ENCODE results near the gene PPIH. TPM values are rescaled to one million over a fixed set of nuclear protein-coding genes. Genes with fewer than 3 reads are reported as not detected.
"Not testable (repeated sequence)": the region's sequence is repeated elsewhere in the genome, so short reads cannot be mapped to it uniquely, and the experiment has no call there.

Gene PPIH
- total RNA-seq, 1 experiment from 2014 or later: 78.5 TPM

DNA sequence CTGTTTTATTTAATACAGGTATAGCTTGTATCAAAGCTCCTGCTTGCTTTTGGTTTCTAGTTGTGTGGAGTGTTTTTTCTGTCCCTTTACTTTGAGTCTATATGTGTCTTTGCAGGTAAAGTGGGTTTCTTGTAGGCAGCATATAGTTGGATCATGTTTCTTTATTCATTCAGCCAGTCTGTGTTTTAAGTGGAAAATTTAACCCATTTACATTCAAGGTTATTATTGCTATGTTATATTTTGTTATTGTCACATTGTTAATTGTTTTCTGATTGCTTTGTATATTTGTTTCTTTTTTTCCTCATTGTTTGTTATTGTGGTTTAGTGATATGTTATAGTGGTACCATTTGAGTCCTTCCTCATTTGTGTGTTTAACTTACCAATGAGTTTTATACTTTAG is 55.1 kb downstream of the PPIH start:
- ATAC-seq: no peak

DNA sequence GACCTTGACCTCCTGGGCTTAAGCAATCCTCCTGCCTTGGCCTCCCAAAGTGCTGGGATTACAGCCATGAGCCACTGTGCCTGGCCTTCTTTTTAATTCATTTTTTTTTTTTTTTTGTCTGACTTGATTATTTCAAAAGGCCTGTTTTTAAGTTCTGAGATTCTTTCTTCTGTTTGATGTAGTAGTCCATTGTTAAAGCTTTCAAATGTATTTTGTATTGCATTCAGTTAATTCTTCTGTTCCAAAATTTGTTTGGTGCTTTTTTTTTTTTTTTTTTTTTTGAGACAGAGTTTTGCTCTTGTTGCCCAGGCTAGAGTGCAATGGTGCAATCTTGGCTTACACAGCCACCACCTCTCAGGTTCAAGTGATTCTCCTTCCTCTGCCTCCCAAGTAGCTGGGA is 56.2 kb downstream of the PPIH start:
- H3K36me3 ChIP-seq (ENCODE audit: control insufficient read depth, insufficient read depth, low read length); in situ Hi-C loops (cut with HindIII; ENCODE audit: low pct_unique_long_range_greater_than_20kb, low sequenced_read_pairs); CTCF ChIA-PET; ATAC-seq; BruUV-seq (replicated peaks); POLR2A ChIA-PET; H3K4me1 ChIP-seq (ENCODE audit: control insufficient read depth, insufficient read depth, low read length); H3K9me3 ChIP-seq (ENCODE audit: control insufficient read depth, insufficient read depth, low read depth, low read length); intact Hi-C loops (cut with micrococcal nuclease; ENCODE audit: unreplicated experiment); H3K4me3 ChIP-seq (ENCODE audit: low read depth in 2 of 2, low read length in 2 of 2); DNase-seq (ENCODE audit: low read depth, low spot score); H3K27ac ChIP-seq (ENCODE audit: low read length); H3K27me3 ChIP-seq (ENCODE audit: control insufficient read depth, insufficient read depth, low read length): not testable (repeated sequence)

More for the DNA sequence above, 55.1 kb downstream of the PPIH start:
- H3K27ac ChIP-seq (ENCODE audit: low read length): no peak overlapping the region
- no TSS peak for BruUV-seq (replicated peaks)
- TF ChIP-seq SIN3A (IDR thresholded peaks at IDR 0.05; ENCODE audit: borderline replicate concordance, insufficient read depth, low read depth, low read length): no peak
- TF ChIP-seq, protein P1, sequence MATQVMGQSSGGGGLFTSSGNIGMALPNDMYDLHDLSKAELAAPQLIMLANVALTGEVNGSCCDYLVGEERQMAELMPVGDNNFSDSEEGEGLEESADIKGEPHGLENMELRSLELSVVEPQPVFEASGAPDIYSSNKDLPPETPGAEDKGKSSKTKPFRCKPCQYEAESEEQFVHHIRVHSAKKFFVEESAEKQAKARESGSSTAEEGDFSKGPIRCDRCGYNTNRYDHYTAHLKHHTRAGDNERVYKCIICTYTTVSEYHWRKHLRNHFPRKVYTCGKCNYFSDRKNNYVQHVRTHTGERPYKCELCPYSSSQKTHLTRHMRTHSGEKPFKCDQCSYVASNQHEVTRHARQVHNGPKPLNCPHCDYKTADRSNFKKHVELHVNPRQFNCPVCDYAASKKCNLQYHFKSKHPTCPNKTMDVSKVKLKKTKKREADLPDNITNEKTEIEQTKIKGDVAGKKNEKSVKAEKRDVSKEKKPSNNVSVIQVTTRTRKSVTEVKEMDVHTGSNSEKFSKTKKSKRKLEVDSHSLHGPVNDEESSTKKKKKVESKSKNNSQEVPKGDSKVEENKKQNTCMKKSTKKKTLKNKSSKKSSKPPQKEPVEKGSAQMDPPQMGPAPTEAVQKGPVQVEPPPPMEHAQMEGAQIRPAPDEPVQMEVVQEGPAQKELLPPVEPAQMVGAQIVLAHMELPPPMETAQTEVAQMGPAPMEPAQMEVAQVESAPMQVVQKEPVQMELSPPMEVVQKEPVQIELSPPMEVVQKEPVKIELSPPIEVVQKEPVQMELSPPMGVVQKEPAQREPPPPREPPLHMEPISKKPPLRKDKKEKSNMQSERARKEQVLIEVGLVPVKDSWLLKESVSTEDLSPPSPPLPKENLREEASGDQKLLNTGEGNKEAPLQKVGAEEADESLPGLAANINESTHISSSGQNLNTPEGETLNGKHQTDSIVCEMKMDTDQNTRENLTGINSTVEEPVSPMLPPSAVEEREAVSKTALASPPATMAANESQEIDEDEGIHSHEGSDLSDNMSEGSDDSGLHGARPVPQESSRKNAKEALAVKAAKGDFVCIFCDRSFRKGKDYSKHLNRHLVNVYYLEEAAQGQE (IDR thresholded peaks at IDR 0.05; ENCODE audit: insufficient read depth in 1 of 2, low read depth in 2 of 2, low read length in 1 of 2): no peak
- no peak for TF ChIP-seq TCF7L2 (IDR thresholded peaks at IDR 0.05; ENCODE audit: low read depth, low read length)
- no peak for TF ChIP-seq POLR2AphosphoS5 (IDR thresholded peaks at IDR 0.05; ENCODE audit: low read depth, low read length)
- TF ChIP-seq, protein P2, sequence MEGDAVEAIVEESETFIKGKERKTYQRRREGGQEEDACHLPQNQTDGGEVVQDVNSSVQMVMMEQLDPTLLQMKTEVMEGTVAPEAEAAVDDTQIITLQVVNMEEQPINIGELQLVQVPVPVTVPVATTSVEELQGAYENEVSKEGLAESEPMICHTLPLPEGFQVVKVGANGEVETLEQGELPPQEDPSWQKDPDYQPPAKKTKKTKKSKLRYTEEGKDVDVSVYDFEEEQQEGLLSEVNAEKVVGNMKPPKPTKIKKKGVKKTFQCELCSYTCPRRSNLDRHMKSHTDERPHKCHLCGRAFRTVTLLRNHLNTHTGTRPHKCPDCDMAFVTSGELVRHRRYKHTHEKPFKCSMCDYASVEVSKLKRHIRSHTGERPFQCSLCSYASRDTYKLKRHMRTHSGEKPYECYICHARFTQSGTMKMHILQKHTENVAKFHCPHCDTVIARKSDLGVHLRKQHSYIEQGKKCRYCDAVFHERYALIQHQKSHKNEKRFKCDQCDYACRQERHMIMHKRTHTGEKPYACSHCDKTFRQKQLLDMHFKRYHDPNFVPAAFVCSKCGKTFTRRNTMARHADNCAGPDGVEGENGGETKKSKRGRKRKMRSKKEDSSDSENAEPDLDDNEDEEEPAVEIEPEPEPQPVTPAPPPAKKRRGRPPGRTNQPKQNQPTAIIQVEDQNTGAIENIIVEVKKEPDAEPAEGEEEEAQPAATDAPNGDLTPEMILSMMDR (IDR thresholded peaks at IDR 0.05): no peak
- no peaks in the 10 kb centered on the region for H3K27me3 ChIP-seq (ENCODE audit: control insufficient read depth, insufficient read depth, low read length)
- intact Hi-C loops (cut with micrococcal nuclease; ENCODE audit: unreplicated experiment): no loop called here
- no peak overlapping the region for H3K4me3 ChIP-seq (ENCODE audit: low read depth in 2 of 2, low read length in 2 of 2)
- H3K4me1 ChIP-seq (ENCODE audit: control insufficient read depth, insufficient read depth, low read length): no peaks in the 10 kb centered on the region
- in situ Hi-C loops (cut with HindIII; ENCODE audit: low pct_unique_long_range_greater_than_20kb, low sequenced_read_pairs): no loop called here
- 0 out of 2 replicates have a peak, but pooled peaks cover 2% of the 10 kb centered on the region for H3K36me3 ChIP-seq (ENCODE audit: control insufficient read depth, insufficient read depth, low read length)
- ChIA-PET POLR2A (no interaction called here), CTCF (no interaction called here)
- DNase-seq (ENCODE audit: low read depth, low spot score): no peak
- no peaks in the 10 kb centered on the region; the same call in 1 of the 2 replicates for H3K9me3 ChIP-seq (ENCODE audit: control insufficient read depth, insufficient read depth, low read depth, low read length)

DNA sequence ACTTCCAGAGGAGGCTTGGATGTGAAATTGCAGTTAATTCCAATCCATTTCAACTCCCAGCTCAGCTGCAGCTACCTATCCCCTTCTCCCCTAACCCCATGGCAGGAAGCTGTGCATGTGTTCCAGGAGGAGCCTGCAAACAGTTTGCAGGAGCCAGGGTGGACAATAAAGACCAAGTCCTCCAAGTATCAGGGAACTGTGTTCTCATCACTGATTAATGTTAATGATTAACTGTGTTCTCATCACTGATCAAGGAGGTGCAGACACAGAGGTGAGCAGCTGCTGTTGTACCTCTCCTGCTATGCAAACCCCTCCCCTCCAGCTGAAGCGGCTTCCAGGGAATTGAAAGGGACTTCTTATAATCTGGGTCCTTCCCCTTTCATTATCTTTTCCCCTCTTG is 62.6 kb downstream of the PPIH start:
- no peak for TF ChIP-seq TCF7L2 (IDR thresholded peaks at IDR 0.05; ENCODE audit: low read depth, low read length)
- in situ Hi-C loops (cut with HindIII; ENCODE audit: low pct_unique_long_range_greater_than_20kb, low sequenced_read_pairs) (no loop called here), intact Hi-C loops (cut with micrococcal nuclease; ENCODE audit: unreplicated experiment) (no loop called here)
- ATAC-seq: no peak
- no TSS peak for BruUV-seq (replicated peaks)
- ChIA-PET CTCF (no interaction called here), POLR2A (no interaction called here)
- Histone ChIP-seq H3K27ac (ENCODE audit: low read length) (no peak overlapping the region), H3K36me3 (ENCODE audit: control insufficient read depth, insufficient read depth, low read length) (no peaks in the 10 kb centered on the region), H3K4me3 (ENCODE audit: low read depth in 2 of 2, low read length in 2 of 2) (no peak overlapping the region), H3K9me3 (ENCODE audit: control insufficient read depth, insufficient read depth, low read depth, low read length) (no peaks in the 10 kb centered on the region), H3K27me3 (ENCODE audit: control insufficient read depth, insufficient read depth, low read length) (no peaks in the 10 kb centered on the region), H3K4me1 (ENCODE audit: control insufficient read depth, insufficient read depth, low read length) (no peaks in the 10 kb centered on the region)
- DNase-seq (ENCODE audit: low read depth, low spot score): no peak
